Spleen (tissue), 11 donors: ENCODE measurements around the gene TCP10L. TPM values are rescaled to one million over a fixed set of nuclear protein-coding genes. Genes with fewer than 3 reads are reported as not detected.

ENCODE experiments used
- DNase-seq: peaks from one replicate; pipeline ENCODE4 v3.0.0-alpha.2; 2020
- H3K27ac ChIP-seq, 8 donors: fragments of 200-600 bp; sonication (generic) in 7 of 8; 1 replicate in 4 of 8; 2 replicates in 4 of 8; pipeline versions ENCODE4 v1.5.0 to v1.8.0; 2016 to 2021; ENCODE audit warnings: inconsistent platforms in 4 of 8, mild to moderate bottlenecking in 4 of 8, moderate library complexity in 1 of 8
- H3K27me3 ChIP-seq, 7 donors: fragments of 200-600 bp; sonication (generic) in 6 of 7; replicated peaks in 1 of 7; 1 replicate in 4 of 7; 2 replicates in 3 of 7; pipeline versions ENCODE4 v1.5.0 to v1.8.0; 2016 to 2021; ENCODE audit warnings: inconsistent platforms in 3 of 7, mild to moderate bottlenecking in 1 of 7
- H3K36me3 ChIP-seq, 6 donors: fragments of 200-600 bp; sonication (generic) in 5 of 6; 1 replicate in 4 of 6; 2 replicates in 2 of 6; pipeline versions ENCODE4 v1.5.0 to v1.8.0; 2016 to 2021; ENCODE audit warnings: inconsistent platforms in 2 of 6
- H3K4me1 ChIP-seq, 6 donors: fragments of 200-600 bp; sonication (generic) in 5 of 6; 1 replicate in 3 of 6; 2 replicates in 3 of 6; pipeline versions ENCODE4 v1.5.0 to v1.8.0; 2016 to 2021; ENCODE audit warnings: inconsistent platforms in 3 of 6
- H3K4me3 ChIP-seq, 8 donors: fragments of 200-600 bp; sonication (generic) in 7 of 8; 1 replicate in 4 of 8; 2 replicates in 4 of 8; pipeline versions ENCODE4 v1.5.0 to v1.8.0; 2016 to 2021; ENCODE audit warnings: inconsistent platforms in 4 of 8, mild to moderate bottlenecking in 4 of 8, moderate library complexity in 2 of 8
- H3K9me3 ChIP-seq, 8 donors: fragments of 200-600 bp; sonication (generic) in 7 of 8; 1 replicate in 4 of 8; 2 replicates in 4 of 8; pipeline versions ENCODE4 v1.5.0 to v1.8.0; 2016 to 2021; ENCODE audit warnings: inconsistent platforms in 4 of 8
- CTCF ChIP-seq, 11 experiments: fragments of 200-600 bp in 7 of 11; fragments of 450-650 bp in 4 of 11; sonication (generic) in 4 of 11; IDR thresholded peaks in 8 of 11; conservative IDR thresholded peaks in 3 of 11; 1 replicate in 7 of 11; 2 replicates in 4 of 11; pipeline versions ENCODE4 v1.4.0 to v1.8.0; 2016 to 2021; ENCODE audit warnings: antibody characterized with exemption in 11 of 11, inconsistent platforms in 4 of 11, mild to moderate bottlenecking in 1 of 11
- POLR2A ChIP-seq, 3 donors: fragments of 450-650 bp; IDR thresholded peaks; one replicate each; pipeline ENCODE4 v1.5.1; 2017; ENCODE audit warnings: antibody characterized with exemption in 3 of 3, mild to moderate bottlenecking in 1 of 3
- POLR2AphosphoS5 ChIP-seq, 3 donors: sonication (generic); formaldehyde crosslinking; IDR thresholded peaks; one replicate each; pipeline ENCODE4 v1.5.1; 2017; ENCODE audit warnings: antibody characterized with exemption in 3 of 3
- WGBS, 5 donors: extraction: QIAGEN DNeasy Blood & Tissue Kit in 3 of 5; methylation state at CpG; one replicate each; pipeline versions ENCODE4 v1.1.5 to v1.1.7; 2013 to 2018; 5-methylcytosine and 5-hydroxymethylcytosine counted together
- intact Hi-C: fragments of 100-400 bp; cut with DNase I; formaldehyde crosslinking; loops from one replicate; pipeline ENCODE4 v1.15.0; 2023; ENCODE audit warnings: low total_unique reads
- polyA plus RNA-seq, 3 donors: library from polyadenylated mRNA; stranded (reverse); fragments of 200-250 nt; gene quantifications; one replicate each; pipeline ENCODE4 v1.2.1, GENCODE V29; 2013
- total RNA-seq, 7 donors: library from RNA; depleted of rRNA in 3 of 7; stranded (reverse); fragments of >200 nt in 3 of 7; fragmentation: NEBNext Ultra II Directional in 4 of 7; extraction: Animal tissue kit (Norgen Biotek cat#: 25700) in 4 of 7; gene quantifications; one replicate each; pipeline versions ENCODE4 v1.1.0 to v1.2.1, GENCODE V29; 2016 to 2021
- donor health status: healthy with polysubstance abuse.
- donor health status: DM: no; HTN: no; CAD: no; lungs with moderate emphysema.
- donor health status: DM: no; HTN: no; CAD: no.
- donor health status: Bipolar disorder and iron deficiency.
- donor health status: healthy.
- donor health status: DM: no; HTN: no; CAD: no.
- donor health status: DM: yes; HTN: yes; CAD: no.

Gene TCP10L
- total and polyA plus RNA-seq, 10 donors: 0.42 to 1.6 (median 0.64) TPM; not detected in 2

DNA sequence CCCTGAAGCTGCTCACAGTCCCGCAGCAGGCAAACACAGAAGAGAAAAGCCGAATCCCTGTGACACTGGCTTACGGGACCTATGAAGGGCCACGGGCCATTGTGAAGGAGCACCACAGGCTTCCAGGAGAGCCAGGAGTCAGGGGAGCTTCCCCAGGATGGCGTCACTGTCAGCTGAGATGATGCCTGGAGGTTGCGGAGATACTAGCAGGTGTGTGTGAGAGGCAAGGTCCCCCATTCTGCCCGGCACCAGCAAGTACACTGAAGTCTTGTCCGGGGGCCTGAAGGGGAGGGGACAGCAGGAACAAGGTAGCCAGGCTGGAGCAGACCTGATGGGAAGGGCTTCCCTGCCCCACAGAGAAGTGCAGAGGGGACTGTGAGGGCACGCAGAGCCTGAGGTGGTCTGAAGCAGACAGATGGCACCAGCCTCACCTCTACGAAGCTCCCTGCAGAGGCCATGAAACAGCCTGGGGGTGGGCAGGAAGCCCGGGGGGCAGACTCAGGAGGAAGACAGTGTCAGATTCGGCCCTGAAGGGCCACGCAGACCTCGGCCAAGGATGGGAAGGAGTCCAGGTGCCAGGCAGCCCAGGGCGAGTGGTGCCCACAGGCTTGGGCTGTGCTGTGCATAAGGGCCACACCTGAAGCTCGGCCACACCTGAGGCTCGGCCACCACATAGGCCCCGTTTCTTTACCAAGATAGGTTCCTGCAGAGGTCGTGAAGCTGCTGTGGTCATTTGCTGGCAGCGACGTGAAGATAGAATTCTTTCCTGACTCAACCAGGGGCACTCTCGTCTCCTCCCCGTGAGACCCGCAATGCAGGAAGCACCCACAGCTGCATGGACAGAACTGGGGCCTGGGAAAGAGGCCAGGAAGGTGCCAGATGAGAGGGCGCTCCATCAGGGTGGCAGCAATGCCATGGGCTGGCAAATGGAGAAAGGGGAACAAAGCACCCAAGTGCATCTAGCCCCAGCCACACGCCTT, 10.1 kb downstream of the TCP10L start:
- TF ChIP-seq POLR2A (IDR thresholded peaks at IDR 0.05) (no peak), CTCF (IDR thresholded peaks at IDR 0.05 in 8 of 11, conservative IDR thresholded peaks at IDR 0.05 in 3 of 11) (no peak), POLR2AphosphoS5 (IDR thresholded peaks at IDR 0.05) (no peak)
- no peak for DNase-seq

DNA sequence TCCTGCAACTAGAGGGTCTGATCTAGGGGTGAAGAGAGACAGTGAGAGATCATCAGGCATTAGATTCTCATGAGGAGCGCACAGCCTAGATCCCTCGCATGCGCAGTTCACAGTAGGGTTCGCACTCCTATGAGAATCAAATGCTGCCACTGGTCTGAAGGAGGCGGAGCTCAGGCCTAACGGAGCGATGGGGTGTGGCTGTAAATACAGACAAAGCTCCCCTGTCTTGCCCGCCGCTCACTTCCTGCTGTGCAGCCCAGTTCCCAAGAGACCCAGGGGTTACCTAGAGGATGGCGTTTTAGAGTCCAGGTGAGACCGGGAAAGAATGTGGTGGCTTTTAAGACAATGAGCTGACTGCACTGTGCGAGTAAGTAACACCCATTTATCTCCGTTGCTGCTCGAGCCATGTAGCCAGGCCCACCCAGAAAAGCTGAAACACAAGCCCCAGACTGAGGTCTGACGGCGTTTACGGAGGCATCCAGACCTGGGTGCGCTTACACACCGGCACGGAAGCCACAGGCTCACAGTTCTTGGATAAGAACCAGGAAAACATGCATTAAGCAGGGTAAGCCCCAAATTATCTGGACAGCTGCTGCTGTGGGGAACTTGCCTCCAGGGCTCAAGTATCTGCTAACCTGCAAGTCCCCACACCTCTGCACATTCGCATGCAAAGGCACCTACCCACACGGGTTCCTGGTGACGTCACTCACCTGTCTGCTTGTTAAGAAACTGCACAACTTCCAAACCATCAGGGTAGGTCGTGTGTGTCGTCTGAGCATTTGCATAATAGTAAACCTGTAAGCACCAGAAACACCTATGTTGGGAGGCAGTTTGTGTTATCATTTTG, 12.5 kb downstream of the TCP10L start:
- intact Hi-C loops: loop anchor here (10.0 kb wide), 1 partner anchor 168 kb away; no protein-coding TSS in a partner anchor
- H3K27ac ChIP-seq: no peak overlapping the region
- peaks cover 5 to 20% (median 13%) of the 10 kb centered on the region in 6 donors for H3K4me1 ChIP-seq
- peaks cover 0 to 5% (median 0%) of the 10 kb centered on the region in 7 donors for H3K27me3 ChIP-seq
- no peak for DNase-seq
- H3K36me3 ChIP-seq: no peaks in the 10 kb centered on the region
- TF ChIP-seq POLR2A (IDR thresholded peaks at IDR 0.05) (no peak), POLR2AphosphoS5 (IDR thresholded peaks at IDR 0.05) (no peak), CTCF (IDR thresholded peaks at IDR 0.05 in 8 of 11, conservative IDR thresholded peaks at IDR 0.05 in 3 of 11) (no peak)
- WGBS, 5 donors: 75 to 86% (median 84%) methylated on average over 22 to 25 of the region's 25 CpGs
- no peak overlapping the region for H3K4me3 ChIP-seq
- H3K9me3 ChIP-seq: no peaks in the 10 kb centered on the region

More for the DNA sequence above, 10.1 kb downstream of the TCP10L start:
- peaks cover 0 to 5% (median 0%) of the 10 kb centered on the region in 7 donors for H3K27me3 ChIP-seq
- no peak overlapping the region for H3K4me3 ChIP-seq
- peaks cover 0 to under 1% (median 0%) of the 10 kb centered on the region in 6 donors for H3K4me1 ChIP-seq
- no peaks in the 10 kb centered on the region for H3K9me3 ChIP-seq
- intact Hi-C loops: loop anchor here (10.0 kb wide), 1 partner anchor 170 kb away; no protein-coding TSS in a partner anchor
- no peak overlapping the region for H3K27ac ChIP-seq
- WGBS, 5 donors: 85 to 94% (median 87%) methylated on average over 26 of the region's 26 CpGs
- H3K36me3 ChIP-seq: no peaks in the 10 kb centered on the region

- no peak for DNase-seq
- intact Hi-C loops: loop anchor here (10.0 kb wide), 1 partner anchor 166 kb away; no protein-coding TSS in a partner anchor
Observed at GRCh38 chr21:32570456-32570855, 14.9 kb downstream of the TCP10L start.

More at GRCh38 chr21:32570456-32570855, 14.9 kb downstream of the TCP10L start:
- H3K27ac ChIP-seq: peak overlapping the region in 3 of 8 donors; percentile 73 to 85 (median 82)
- 63 to 80% (median 75%) methylated on average over 3 of the region's 3 CpGs for WGBS, 5 donors
- no peaks in the 10 kb centered on the region for H3K36me3 ChIP-seq
- H3K27me3 ChIP-seq: peaks cover 0 to 10% (median 0%) of the 10 kb centered on the region in 7 donors
- TF ChIP-seq CTCF (IDR thresholded peaks at IDR 0.05 in 8 of 11, conservative IDR thresholded peaks at IDR 0.05 in 3 of 11): no peak
- TF ChIP-seq POLR2AphosphoS5 (IDR thresholded peaks at IDR 0.05): no peak
- no peak for TF ChIP-seq POLR2A (IDR thresholded peaks at IDR 0.05)
- peaks cover 0 to 2% (median 0%) of the 10 kb centered on the region in 8 donors for H3K9me3 ChIP-seq
- no peak overlapping the region for H3K4me3 ChIP-seq
- peaks cover 5 to 20% (median 13%) of the 10 kb centered on the region in 6 donors for H3K4me1 ChIP-seq
